GM18502 (cell line): ENCODE data around the gene MIGA2.
"Not testable (repeated sequence)": the region's sequence is repeated elsewhere in the genome, so short reads cannot be mapped to it uniquely, and the experiment has no call there.

Source experiments
- ATAC-seq: cut with Tn5 transposase; IDR thresholded peaks from one replicate; pipeline ENCODE4 v1.9.1; 2021; ENCODE audit warnings: mild to moderate bottlenecking; ENCODE audit not compliant: unreplicated experiment, poor library complexity

MIGA2 gene

GRCh38 chr9:129036241-129036922, at the start of gene MIGA2:
TSS of gene MIGA2 (plus strand) at chr9:129036626. CDS start at chr9:129040595, 3,969 bp downstream.
- ATAC-seq, result peak; percentile 96

GRCh38 chr9:128986671-128987070, 49.8 kb upstream of the MIGA2 start:
- ATAC-seq, result no peak

GRCh38 chr9:128987805-128988204, 48.6 kb upstream of the MIGA2 start:
- ATAC-seq, result no peak

GRCh38 chr9:128992995-128993394, 43.4 kb upstream of the MIGA2 start:
- no peak for ATAC-seq

GRCh38 chr9:128995791-128996190, 40.6 kb upstream of the MIGA2 start:
- ATAC-seq, result no peak

GRCh38 chr9:128998462-128998861, 38.0 kb upstream of the MIGA2 start:
- ATAC-seq, result no peak

GRCh38 chr9:128999581-129000206, 36.7 kb upstream of the MIGA2 start:
- ATAC-seq, result no peak

- no peak for ATAC-seq
Observed at GRCh38 chr9:129001504-129002325, 34.7 kb upstream of the MIGA2 start.

GRCh38 chr9:129002992-129003391, 33.4 kb upstream of the MIGA2 start:
- no peak for ATAC-seq

- not testable (repeated sequence) for ATAC-seq
Observed at GRCh38 chr9:129004173-129004572, 32.3 kb upstream of the MIGA2 start.

GRCh38 chr9:129005336-129005997, 31.0 kb upstream of the MIGA2 start:
- ATAC-seq, result no peak

- no peak for ATAC-seq
Observed at GRCh38 chr9:129006328-129007034, 29.9 kb upstream of the MIGA2 start.

GRCh38 chr9:129007035-129007765, 29.2 kb upstream of the MIGA2 start:
- ATAC-seq, result no peak

- no peak for ATAC-seq
Observed at GRCh38 chr9:129007766-129008468, 28.5 kb upstream of the MIGA2 start.

- ATAC-seq, result no peak
Observed at GRCh38 chr9:129008469-129008965, 27.9 kb upstream of the MIGA2 start.

GRCh38 chr9:129008986-129009583, 27.3 kb upstream of the MIGA2 start:
- no peak for ATAC-seq

- no peak for ATAC-seq
Observed at GRCh38 chr9:129009584-129010141, 26.8 kb upstream of the MIGA2 start.
